HepG2 (cell line): ENCODE results near the gene DLG4. TPM values are rescaled to one million over a fixed set of nuclear protein-coding genes. Genes with fewer than 3 reads are reported as not detected.

Experiments used
- ARNTL ChIP-seq: sonication (generic); formaldehyde crosslinking; IDR thresholded peaks from 2 replicates; pipeline ENCODE4 v1.4.0; 2020; ENCODE audit warnings: mild to moderate bottlenecking, missing genetic modification reagents
- ELF4 ChIP-seq: sonication (generic); formaldehyde crosslinking; IDR thresholded peaks from 2 replicates; pipeline ENCODE4 v1.5.0; 2020; ENCODE audit warnings: missing genetic modification reagents, mild to moderate bottlenecking, moderate library complexity, borderline replicate concordance
- GLI4 ChIP-seq: sonication (generic); formaldehyde crosslinking; IDR thresholded peaks from 2 replicates; pipeline ENCODE4 v1.5.1; 2020; ENCODE audit warnings: missing genetic modification reagents, mild to moderate bottlenecking, moderate library complexity, borderline replicate concordance
- PHB2 ChIP-seq: fragments of 450-650 bp; IDR thresholded peaks from 2 replicates; pipeline ENCODE4 v1.6.1; 2018; ENCODE audit not compliant: partially characterized antibody
- RERE ChIP-seq: IDR thresholded peaks from 2 replicates; pipeline ENCODE4 v1.6.1; 2016; ENCODE audit warnings: low read depth, missing genetic modification reagents, missing compliant biosample characterization
- REST ChIP-seq, 2 experiments: IDR thresholded peaks; 2 replicates each; pipeline ENCODE4 v1.6.1; 2011 to 2012; ENCODE audit warnings: low read length in 2 of 2, borderline replicate concordance in 1 of 2, low read depth in 1 of 2, mild to moderate bottlenecking in 1 of 2, moderate library complexity in 1 of 2
- SP4 ChIP-seq: sonication (generic); formaldehyde crosslinking; IDR thresholded peaks from 2 replicates; pipeline ENCODE4 v1.8.1; 2023; ENCODE audit warnings: mild to moderate bottlenecking, missing genetic modification reagents
- ZMYM2 ChIP-seq: sonication (generic); formaldehyde crosslinking; IDR thresholded peaks from 2 replicates; pipeline ENCODE4 v1.8.0; 2022; ENCODE audit warnings: mild to moderate bottlenecking, missing genetic modification reagents
- ZMYM4 ChIP-seq: sonication (generic); formaldehyde crosslinking; IDR thresholded peaks from 2 replicates; pipeline ENCODE4 v1.8.1; 2023; ENCODE audit warnings: mild to moderate bottlenecking, missing genetic modification reagents
- ZNF24 ChIP-seq: fragments of 450-650 bp; IDR thresholded peaks from 2 replicates; pipeline ENCODE4 v1.6.1; 2017; ENCODE audit warnings: antibody characterized with exemption, mild to moderate bottlenecking
- ZNF33B ChIP-seq: sonication (generic); formaldehyde crosslinking; IDR thresholded peaks from 2 replicates; pipeline ENCODE4 v1.5.1; 2020; ENCODE audit warnings: mild to moderate bottlenecking, missing genetic modification reagents
- ZNF430 ChIP-seq: sonication (generic); formaldehyde crosslinking; IDR thresholded peaks from 2 replicates; pipeline ENCODE4 v1.9.0; 2021; ENCODE audit warnings: mild to moderate bottlenecking, missing genetic modification reagents
- ZNF44 ChIP-seq: sonication (generic); formaldehyde crosslinking; IDR thresholded peaks from 2 replicates; pipeline ENCODE4 v1.5.1; 2020; ENCODE audit warnings: mild to moderate bottlenecking, missing genetic modification reagents
- ZNF597 ChIP-seq: sonication (generic); formaldehyde crosslinking; IDR thresholded peaks from 2 replicates; pipeline ENCODE4 v1.5.0; 2020; ENCODE audit warnings: missing genetic modification reagents
- ZNF709 ChIP-seq: sonication (generic); formaldehyde crosslinking; IDR thresholded peaks from 2 replicates; pipeline ENCODE4 v1.5.0; 2020; ENCODE audit warnings: mild to moderate bottlenecking, missing genetic modification reagents
- ZNF891 ChIP-seq: sonication (generic); formaldehyde crosslinking; IDR thresholded peaks from 2 replicates; pipeline ENCODE4 v1.5.0; 2020; ENCODE audit warnings: mild to moderate bottlenecking, missing genetic modification reagents
- polyA plus RNA-seq, 8 experiments: library from polyadenylated mRNA; depleted of rRNA in 3 of 8; stranded (reverse) in 7 of 8; unstranded in 1 of 8; fragments of >200 nt; fragmentation: Illumina TruSeq in 4 of 8; extraction: Trizol in 4 of 8; gene quantifications; 2 replicates each; pipeline versions ENCODE4 v1.2.1 to v1.2.3, GENCODE V29; 2011 to 2016; ENCODE audit warnings: low read depth in 4 of 8, missing spikeins in 1 of 8, mixed read lengths in 1 of 8; ENCODE audit not compliant: insufficient read depth in 1 of 8
- total RNA-seq, 5 experiments: library from RNA; depleted of rRNA; stranded (reverse); fragments of >200 nt; fragmentation: Illumina TruSeq; extraction: Trizol; gene quantifications; 2 replicates each; pipeline ENCODE4 v1.2.3, GENCODE V29; 2016; ENCODE audit warnings: low read depth in 1 of 5
- TF ChIP-seq, protein P1 (sequence below): sonication (generic); formaldehyde crosslinking; IDR thresholded peaks from 2 replicates; pipeline ENCODE4 v1.8.0; 2022; ENCODE audit warnings: low read depth, missing genetic modification reagents

Gene DLG4
- total and polyA plus RNA-seq, 2 of the 13 experiments (the other 11 are each of a cell fraction or from before 2014, with no cell fraction given), result 0.71 to 4.3 TPM

GRCh38 chr17:7242717-7243452, 23.2 kb upstream of the DLG4 start (continued):
- TF ChIP-seq REST (IDR thresholded peaks at IDR 0.05; ENCODE audit: borderline replicate concordance in 1 of 2, low read depth in 1 of 2, low read length in 2 of 2) (peak in 1 of 2 experiments; percentile 38; a peak in 1 of 4 replicates), ZNF597 (CRISPR knock-in tag) (no peak), ZNF891 (CRISPR knock-in tag) (peak; percentile 41; the same call in 1 of the 2 replicates), ZMYM2 (CRISPR knock-in tag) (no peak), PHB2 (no peak), ARNTL (peak; percentile 94), ZNF709 (peak; percentile 36; the same call in 1 of the 2 replicates), ZNF44 (CRISPR knock-in tag) (no peak), ELF4 (CRISPR knock-in tag) (peak; percentile 73; the same call in 1 of the 2 replicates), ZNF430 (CRISPR knock-in tag) (peak; percentile 56; the same call in 1 of the 2 replicates), SP4 (peak; percentile 85), RERE (0 out of 2 replicates have a peak, but pooled peaks have one; percentile 48), ZNF33B (CRISPR knock-in tag) (no peak), ZMYM4 (CRISPR knock-in tag) (peak; percentile 47), GLI4 (no peak), ZNF24 (0 out of 2 replicates have a peak, but pooled peaks have one; percentile 64)
- TF ChIP-seq, protein P1, sequence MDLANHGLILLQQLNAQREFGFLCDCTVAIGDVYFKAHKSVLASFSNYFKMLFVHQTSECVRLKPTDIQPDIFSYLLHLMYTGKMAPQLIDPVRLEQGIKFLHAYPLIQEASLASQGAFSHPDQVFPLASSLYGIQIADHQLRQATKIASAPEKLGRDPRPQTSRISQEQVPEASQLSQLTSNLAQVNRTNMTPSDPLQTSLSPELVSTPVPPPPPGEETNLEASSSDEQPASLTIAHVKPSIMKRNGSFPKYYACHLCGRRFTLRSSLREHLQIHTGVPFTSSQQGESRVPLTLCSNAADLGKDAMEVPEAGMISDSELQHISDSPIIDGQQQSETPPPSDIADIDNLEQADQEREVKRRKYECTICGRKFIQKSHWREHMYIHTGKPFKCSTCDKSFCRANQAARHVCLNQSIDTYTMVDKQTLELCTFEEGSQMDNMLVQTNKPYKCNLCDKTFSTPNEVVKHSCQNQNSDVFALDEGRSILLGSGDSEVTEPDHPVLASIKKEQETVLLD (CRISPR knock-in tag), result peak; percentile 70; the same call in 1 of the 2 replicates
